IPS-15b (cell line): ENCODE results near the gene ITGB1BP2.
"Not testable (repeated sequence)": the region's sequence is repeated elsewhere in the genome, so short reads cannot be mapped to it uniquely, and the experiment has no call there.

Experiments used
- H3K27me3 ChIP-seq: one replicate; pipeline ENCODE4 v1.6.1; 2013; ENCODE audit warnings: low read length; ENCODE audit not compliant: control insufficient read depth, insufficient read depth
- H3K36me3 ChIP-seq: one replicate; pipeline ENCODE4 v1.6.1; 2013; ENCODE audit warnings: low read length; ENCODE audit not compliant: control insufficient read depth, insufficient read depth
- H3K4me1 ChIP-seq: one replicate; pipeline ENCODE4 v1.6.1; 2013; ENCODE audit warnings: mild to moderate bottlenecking, low read length; ENCODE audit not compliant: control insufficient read depth, insufficient read depth
- H3K4me3 ChIP-seq: one replicate; pipeline ENCODE4 v1.5.1; 2013; ENCODE audit warnings: low read depth, low read length
- H3K9ac ChIP-seq: one replicate; pipeline ENCODE4 v1.6.1; 2013; ENCODE audit warnings: low read depth, mild to moderate bottlenecking, low read length
- H3K9me3 ChIP-seq: one replicate; pipeline ENCODE4 v1.6.1; 2013; ENCODE audit warnings: mild to moderate bottlenecking, low read length; ENCODE audit not compliant: control insufficient read depth, insufficient read depth

Gene ITGB1BP2

DNA sequence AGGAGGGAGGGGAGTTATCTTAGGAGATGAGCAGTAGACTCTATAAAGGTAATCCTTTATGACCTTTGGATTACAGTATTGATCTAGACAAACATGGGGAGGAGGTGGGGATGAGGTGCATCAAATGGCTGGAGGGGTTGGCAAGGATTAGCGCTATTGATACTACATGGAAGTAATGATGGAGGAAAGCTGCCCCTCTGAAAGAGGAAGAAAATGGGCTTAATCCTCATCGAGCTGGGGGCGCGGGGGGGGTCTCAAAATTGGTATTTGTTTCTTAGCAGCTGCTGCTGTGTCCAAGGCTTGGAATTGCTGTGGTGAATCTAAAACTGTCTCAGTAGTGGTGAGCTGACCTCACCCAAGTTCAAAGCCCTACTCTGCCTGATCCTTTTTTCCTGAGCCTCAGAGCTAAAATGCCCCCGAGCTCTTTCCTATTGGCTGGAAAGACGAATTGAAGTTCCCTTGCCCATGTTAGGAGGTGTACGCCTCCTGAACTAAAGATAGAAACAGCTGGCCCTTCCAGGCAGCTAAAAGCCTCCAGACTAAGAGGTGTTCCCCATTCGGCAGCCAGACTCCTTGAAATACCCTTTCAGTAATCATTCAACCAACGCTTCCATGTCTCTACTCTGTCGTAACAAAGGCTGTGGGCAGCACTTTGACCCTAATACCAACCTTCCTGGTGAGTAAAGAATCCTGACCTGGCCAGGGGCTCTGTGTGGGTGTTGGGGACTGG lies at the start of gene ITGB1BP2:
Gene ITGB1BP2, plus strand, starts transcription at position 556 of the 730 bp plus-strand sequence. Its CDS starts 57 bp downstream, at position 613.
- no peaks in the 10 kb centered on the region for H3K27me3 ChIP-seq
- H3K36me3 ChIP-seq: peaks cover 34% of the 10 kb centered on the region
- H3K9ac ChIP-seq: no peak within 1 kb of the TSS
- no peak within 1 kb of the TSS for H3K4me3 ChIP-seq
- peaks cover 5% of the 10 kb centered on the region for H3K9me3 ChIP-seq
- peaks cover 2% of the 10 kb centered on the region for H3K4me1 ChIP-seq

- H3K36me3 ChIP-seq: peaks cover 32% of the 10 kb centered on the region
- H3K9ac ChIP-seq: no peak overlapping the region
- peak overlapping the region; percentile 48 for H3K4me3 ChIP-seq
Observed at GRCh38 chrX:71252221-71252620, 49.3 kb upstream of the ITGB1BP2 start.

GRCh38 chrX:71253253-71254091 lies 48.1 kb upstream of the ITGB1BP2 start:
- Histone ChIP-seq H3K9ac (peak overlapping the region; percentile 71), H3K27me3 (no peaks in the 10 kb centered on the region), H3K9me3 (no peaks in the 10 kb centered on the region), H3K4me1 (peaks cover 3% of the 10 kb centered on the region), H3K36me3 (peaks cover 21% of the 10 kb centered on the region), H3K4me3 (peak overlapping the region; percentile 85)

More at GRCh38 chrX:71252221-71252620, 49.3 kb upstream of the ITGB1BP2 start:
- Histone ChIP-seq H3K9me3 (no peaks in the 10 kb centered on the region), H3K27me3 (no peaks in the 10 kb centered on the region), H3K4me1 (peaks cover 3% of the 10 kb centered on the region)

DNA sequence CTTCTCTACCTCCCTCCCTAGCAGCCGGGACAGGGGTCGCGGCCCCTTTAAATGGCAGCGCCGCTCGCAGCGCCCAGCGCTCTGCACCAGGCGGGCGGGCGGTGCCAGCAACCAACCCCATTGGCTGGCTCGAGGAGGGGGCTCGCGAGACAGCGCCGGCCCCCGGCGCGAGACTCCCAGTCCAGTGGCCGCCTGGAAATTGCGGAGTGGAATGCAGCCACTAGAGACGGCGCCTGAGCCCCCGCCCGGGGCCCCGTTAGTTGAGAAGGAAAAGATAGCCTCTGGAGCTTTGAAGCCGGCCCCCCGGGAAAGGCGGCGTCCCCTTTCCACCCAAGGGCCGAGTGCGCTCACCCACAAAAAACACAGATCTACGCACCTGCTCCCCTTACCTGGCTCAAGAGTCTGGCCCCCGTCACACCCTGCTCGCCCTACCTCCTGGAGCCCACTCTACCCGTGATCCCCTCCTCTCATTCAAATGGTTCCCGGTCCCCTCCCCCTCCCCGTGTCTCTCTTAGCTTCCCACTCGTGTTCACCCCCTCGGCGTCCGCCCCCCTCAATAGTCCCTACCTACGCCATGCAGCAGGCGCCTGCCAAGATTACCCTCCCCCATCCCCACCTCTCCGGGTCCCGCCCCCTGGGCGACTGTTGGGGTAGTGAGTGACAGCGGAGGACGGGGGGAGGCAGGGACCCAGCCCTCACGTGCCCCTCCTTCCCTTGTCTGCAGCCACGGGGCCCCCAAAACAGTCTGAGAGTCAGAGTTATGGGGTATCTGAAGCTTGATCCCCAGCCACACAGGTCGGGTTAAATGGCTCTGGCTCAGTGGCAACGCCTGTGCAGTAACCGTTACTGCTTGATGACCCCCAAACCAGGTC lies 47.2 kb upstream of the ITGB1BP2 start, which contains the start of gene ZMYM3:
Gene ZMYM3, minus strand, starts transcription at position 49 of the 872 bp plus-strand sequence. CDS start 885 bp downstream, outside the sequence.
- peak within 1 kb of the TSS; percentile 85 for H3K4me3 ChIP-seq
- H3K9ac ChIP-seq: peak within 1 kb of the TSS; percentile 71
- peaks cover 3% of the 10 kb centered on the region for H3K4me1 ChIP-seq
- peaks cover 16% of the 10 kb centered on the region for H3K36me3 ChIP-seq
- no peaks in the 10 kb centered on the region for H3K9me3 ChIP-seq
- H3K27me3 ChIP-seq: no peaks in the 10 kb centered on the region

DNA sequence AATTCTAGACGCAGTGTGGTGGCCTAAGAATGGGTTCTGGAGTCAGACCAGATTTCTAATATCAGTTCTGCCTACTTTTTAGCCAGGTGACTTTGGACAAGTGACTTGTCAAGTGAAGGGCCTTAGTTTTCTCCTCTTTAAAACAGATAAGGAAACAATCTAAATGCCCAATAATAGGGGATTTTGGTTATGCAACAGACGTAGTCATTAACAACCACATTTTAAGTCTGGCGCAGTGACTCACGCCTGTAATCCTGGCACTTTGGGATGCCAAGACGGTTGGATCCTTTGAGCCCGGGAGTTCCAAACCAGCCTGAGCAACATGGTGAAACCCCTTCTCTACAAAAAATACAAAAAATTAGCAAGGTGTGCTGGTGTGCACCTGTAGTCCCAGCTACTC lies 45.5 kb upstream of the ITGB1BP2 start:
- Histone ChIP-seq H3K4me3 (no peak overlapping the region), H3K9ac (no peak overlapping the region), H3K4me1 (peaks cover 3% of the 10 kb centered on the region)

GRCh38 chrX:71256856-71257255 lies 44.7 kb upstream of the ITGB1BP2 start:
- H3K4me3 ChIP-seq: no peak overlapping the region
- no peak overlapping the region for H3K9ac ChIP-seq
- H3K36me3 ChIP-seq: no peaks in the 10 kb centered on the region
- no peaks in the 10 kb centered on the region for H3K27me3 ChIP-seq
- peaks cover 3% of the 10 kb centered on the region for H3K4me1 ChIP-seq
- no peaks in the 10 kb centered on the region for H3K9me3 ChIP-seq

More for the DNA sequence above, 45.5 kb upstream of the ITGB1BP2 start:
- Histone ChIP-seq H3K9me3 (no peaks in the 10 kb centered on the region), H3K27me3 (no peaks in the 10 kb centered on the region), H3K36me3 (no peaks in the 10 kb centered on the region)

DNA sequence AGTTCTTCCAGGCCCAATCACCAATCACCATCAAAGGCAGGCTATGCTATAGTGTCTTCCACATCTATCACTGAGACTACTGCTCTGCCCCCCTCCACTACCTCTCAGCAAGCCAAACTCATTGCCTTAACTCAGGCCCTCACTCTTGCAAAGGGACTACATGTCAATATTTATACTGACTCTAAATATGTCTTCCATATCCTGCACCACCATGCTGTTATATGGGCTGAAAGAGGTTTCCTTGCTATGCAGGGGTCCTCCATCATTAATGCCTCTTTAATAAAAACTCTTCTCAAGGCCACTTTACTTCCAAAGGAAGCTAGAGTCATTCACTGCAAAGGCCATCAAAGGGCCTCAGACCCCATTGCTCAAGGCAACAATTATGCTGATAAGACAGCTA lies 32.9 kb upstream of the ITGB1BP2 start:
- not testable (repeated sequence) for H3K9me3 ChIP-seq, H3K4me1 ChIP-seq

DNA sequence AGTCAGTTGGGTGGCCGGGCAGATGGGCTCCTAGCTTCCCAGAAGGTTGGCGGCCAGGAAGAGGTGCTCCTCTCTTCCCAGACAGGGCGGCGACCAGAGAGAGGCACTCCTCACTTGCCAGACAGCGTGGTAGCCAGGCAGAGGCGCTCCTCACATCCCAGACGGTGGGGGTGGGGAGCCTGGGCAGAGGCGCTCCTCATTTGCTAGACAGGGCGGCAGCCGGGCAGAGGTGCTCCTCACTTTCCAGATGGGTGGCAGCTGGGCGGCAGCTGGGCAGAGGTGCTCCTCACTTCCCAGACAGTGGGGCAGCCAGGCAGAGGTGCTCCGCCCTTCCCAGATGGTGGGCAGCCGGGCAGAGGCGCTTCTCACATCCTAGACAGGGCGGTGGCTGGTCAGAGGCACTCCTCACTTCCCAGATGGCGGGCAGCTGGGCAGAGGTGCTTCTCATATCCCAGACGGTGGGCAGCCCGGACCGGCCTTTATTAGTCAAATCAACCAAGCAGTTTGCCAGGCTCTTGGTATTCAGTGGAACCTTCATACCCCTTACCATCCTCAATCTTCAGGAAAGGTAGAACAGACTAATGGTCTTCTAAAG lies 31.7 kb upstream of the ITGB1BP2 start:
- Histone ChIP-seq H3K9me3 (no peaks in the 10 kb centered on the region), H3K9ac (no peak overlapping the region), H3K4me1 (no peaks in the 10 kb centered on the region)

More for the DNA sequence above, 32.9 kb upstream of the ITGB1BP2 start:
- H3K9ac ChIP-seq, H3K4me3 ChIP-seq, H3K27me3 ChIP-seq, H3K36me3 ChIP-seq: not testable (repeated sequence)

DNA sequence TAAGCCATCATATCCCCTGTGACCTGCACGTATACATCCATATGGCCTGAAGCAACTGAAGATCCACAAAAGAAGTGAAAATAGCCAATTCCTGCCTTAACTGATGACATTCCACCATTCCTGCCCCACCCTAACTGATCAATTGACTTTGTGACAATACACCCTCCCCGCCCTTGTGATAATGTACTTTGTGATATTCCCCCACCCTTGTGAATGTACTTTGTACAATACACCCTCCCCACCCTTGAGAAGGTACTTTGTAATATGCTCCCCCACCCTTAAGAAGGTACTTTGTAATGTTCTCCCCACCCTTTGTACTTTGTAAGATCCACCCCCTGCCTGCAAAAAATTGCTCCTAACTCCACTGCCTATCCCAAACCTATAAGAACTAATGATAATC lies 29.2 kb upstream of the ITGB1BP2 start:
- not testable (repeated sequence) for H3K27me3 ChIP-seq, H3K36me3 ChIP-seq, H3K9me3 ChIP-seq, H3K9ac ChIP-seq, H3K4me1 ChIP-seq, H3K4me3 ChIP-seq

More for the DNA sequence above, 31.7 kb upstream of the ITGB1BP2 start:
- no peak overlapping the region for H3K4me3 ChIP-seq
- H3K36me3 ChIP-seq: no peaks in the 10 kb centered on the region
- no peaks in the 10 kb centered on the region for H3K27me3 ChIP-seq

GRCh38 chrX:71281300-71281699 lies 20.2 kb upstream of the ITGB1BP2 start:
- not testable (repeated sequence) for H3K27me3 ChIP-seq, H3K9ac ChIP-seq, H3K4me1 ChIP-seq, H3K9me3 ChIP-seq, H3K36me3 ChIP-seq, H3K4me3 ChIP-seq
